ENCODE data around the gene TMEM255A.

TMEM255A gene

GRCh38 chrX:120316587-120317283 lies 5.5 kb upstream of the TMEM255A start:
- Mint-ChIP-seq H3K36me3 (ENCODE audit: low read depth) (no peaks in the 10 kb centered on the region), H3K27ac (no peak overlapping the region), H3K4me1 (ENCODE audit: low read depth) (no peaks in the 10 kb centered on the region), H3K27me3 (peaks cover 11% of the 10 kb centered on the region), H3K4me3 (no peak overlapping the region), H3K9me3 (no peaks in the 10 kb centered on the region)

GRCh38 chrX:120315776-120316175 lies 4.5 kb upstream of the TMEM255A start:
- Mint-ChIP-seq H3K4me3 (no peak overlapping the region), H3K9me3 (no peaks in the 10 kb centered on the region), H3K27me3 (peaks cover 11% of the 10 kb centered on the region), H3K36me3 (ENCODE audit: low read depth) (no peaks in the 10 kb centered on the region), H3K4me1 (ENCODE audit: low read depth) (no peaks in the 10 kb centered on the region), H3K27ac (no peak overlapping the region)

GRCh38 chrX:120311727-120312063 lies 434 bp upstream of the TMEM255A start:
- Mint-ChIP-seq H3K4me1 (ENCODE audit: low read depth) (peaks cover 18% of the 10 kb centered on the region), H3K4me3 (no peak overlapping the region), H3K27ac (no peak overlapping the region), H3K36me3 (ENCODE audit: low read depth) (no peaks in the 10 kb centered on the region), H3K9me3 (no peaks in the 10 kb centered on the region), H3K27me3 (peaks cover 29% of the 10 kb centered on the region)

GRCh38 chrX:120309873-120310705 lies 1.2 kb downstream of the TMEM255A start:
- peaks cover 23% of the 10 kb centered on the region for H3K4me1 Mint-ChIP-seq (ENCODE audit: low read depth)
- peaks cover 25% of the 10 kb centered on the region for H3K27me3 Mint-ChIP-seq

GRCh38 chrX:120308959-120309872 lies 2.0 kb downstream of the TMEM255A start:
- Mint-ChIP-seq H3K4me3 (peak overlapping the region; percentile 88), H3K4me1 (ENCODE audit: low read depth) (peaks cover 23% of the 10 kb centered on the region), H3K27ac (peak overlapping the region; percentile 32), H3K27me3 (peaks cover 25% of the 10 kb centered on the region), H3K9me3 (no peaks in the 10 kb centered on the region), H3K36me3 (ENCODE audit: low read depth) (no peaks in the 10 kb centered on the region)

More at GRCh38 chrX:120309873-120310705, 1.2 kb downstream of the TMEM255A start:
- no peak overlapping the region for H3K27ac Mint-ChIP-seq
- H3K4me3 Mint-ChIP-seq, result peak overlapping the region; percentile 88
- H3K36me3 Mint-ChIP-seq (ENCODE audit: low read depth), result no peaks in the 10 kb centered on the region
- no peaks in the 10 kb centered on the region for H3K9me3 Mint-ChIP-seq

GRCh38 chrX:120308558-120308957 lies 2.7 kb downstream of the TMEM255A start:
- no peak overlapping the region for H3K27ac Mint-ChIP-seq
- no peaks in the 10 kb centered on the region for H3K9me3 Mint-ChIP-seq
- peaks cover 22% of the 10 kb centered on the region for H3K27me3 Mint-ChIP-seq
- H3K4me1 Mint-ChIP-seq (ENCODE audit: low read depth), result peaks cover 23% of the 10 kb centered on the region
- no peaks in the 10 kb centered on the region for H3K36me3 Mint-ChIP-seq (ENCODE audit: low read depth)
- H3K4me3 Mint-ChIP-seq, result no peak overlapping the region

- Mint-ChIP-seq H3K27ac (no peak overlapping the region), H3K4me1 (ENCODE audit: low read depth) (peaks cover 36% of the 10 kb centered on the region), H3K9me3 (no peaks in the 10 kb centered on the region), H3K27me3 (peaks cover 17% of the 10 kb centered on the region), H3K4me3 (no peak overlapping the region), H3K36me3 (ENCODE audit: low read depth) (no peaks in the 10 kb centered on the region)
Measured at GRCh38 chrX:120306630-120307029, 4.6 kb downstream of the TMEM255A start.

GRCh38 chrX:120305531-120306141 lies 5.6 kb downstream of the TMEM255A start:
- no peaks in the 10 kb centered on the region for H3K9me3 Mint-ChIP-seq
- H3K4me3 Mint-ChIP-seq, result no peak overlapping the region
- no peak overlapping the region for H3K27ac Mint-ChIP-seq
- H3K27me3 Mint-ChIP-seq, result peaks cover 17% of the 10 kb centered on the region
- no peaks in the 10 kb centered on the region for H3K36me3 Mint-ChIP-seq (ENCODE audit: low read depth)
- H3K4me1 Mint-ChIP-seq (ENCODE audit: low read depth), result peaks cover 36% of the 10 kb centered on the region

DNA sequence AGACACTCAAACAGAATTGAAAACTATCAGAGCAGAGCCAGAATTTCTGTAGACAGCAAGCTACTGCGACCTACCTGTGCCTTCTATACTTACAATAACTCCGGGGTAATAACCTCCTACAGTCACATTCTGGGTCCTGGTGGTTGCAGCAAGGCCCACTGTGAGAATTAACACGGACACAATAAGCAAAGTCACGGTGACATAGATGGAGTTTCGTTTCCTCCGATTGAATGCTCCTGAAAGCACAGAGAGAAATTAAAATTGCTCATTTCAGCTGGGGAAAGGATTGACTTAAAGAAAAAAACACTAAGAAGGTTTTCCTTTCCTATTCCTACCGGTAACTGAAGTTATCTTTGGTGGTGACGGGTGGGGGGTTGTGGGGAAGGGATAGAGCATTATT lies 7.0 kb downstream of the TMEM255A start:
- Mint-ChIP-seq H3K27ac (no peak overlapping the region), H3K4me1 (ENCODE audit: low read depth) (peaks cover 25% of the 10 kb centered on the region), H3K4me3 (no peak overlapping the region), H3K36me3 (ENCODE audit: low read depth) (no peaks in the 10 kb centered on the region), H3K9me3 (no peaks in the 10 kb centered on the region), H3K27me3 (peaks cover 8% of the 10 kb centered on the region)

DNA sequence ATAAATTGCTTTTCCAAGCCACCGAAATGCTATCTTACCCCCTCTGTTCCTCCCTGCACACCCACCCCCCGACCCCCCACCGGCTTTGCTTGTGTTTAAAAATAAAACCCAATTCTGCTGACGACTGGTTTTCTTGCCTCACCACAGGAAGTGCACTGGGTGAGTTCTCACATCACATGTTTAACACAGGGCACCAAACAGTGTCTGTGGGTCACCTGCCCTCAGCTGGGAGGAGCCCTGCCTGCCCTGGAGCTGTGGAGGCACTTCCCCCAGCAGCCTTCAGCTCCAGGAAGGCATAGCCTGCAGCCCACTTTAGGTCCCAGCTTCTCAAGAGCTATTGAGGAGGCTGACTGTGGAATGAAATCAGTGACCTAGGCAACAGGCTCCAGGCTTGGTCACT lies 8.8 kb downstream of the TMEM255A start:
- Mint-ChIP-seq H3K27ac (no peak overlapping the region), H3K36me3 (ENCODE audit: low read depth) (no peaks in the 10 kb centered on the region), H3K4me1 (ENCODE audit: low read depth) (peaks cover 24% of the 10 kb centered on the region), H3K27me3 (no peaks in the 10 kb centered on the region), H3K9me3 (no peaks in the 10 kb centered on the region), H3K4me3 (peak overlapping the region; percentile 6)

GRCh38 chrX:120301960-120302359 lies 9.3 kb downstream of the TMEM255A start:
- Mint-ChIP-seq H3K36me3 (ENCODE audit: low read depth) (no peaks in the 10 kb centered on the region), H3K4me1 (ENCODE audit: low read depth) (peaks cover 20% of the 10 kb centered on the region), H3K27me3 (no peaks in the 10 kb centered on the region), H3K9me3 (no peaks in the 10 kb centered on the region), H3K27ac (no peak overlapping the region), H3K4me3 (no peak overlapping the region)

GRCh38 chrX:120301497-120301896 lies 9.8 kb downstream of the TMEM255A start:
- Mint-ChIP-seq H3K27ac (no peak overlapping the region), H3K4me1 (ENCODE audit: low read depth) (peaks cover 16% of the 10 kb centered on the region), H3K9me3 (no peaks in the 10 kb centered on the region), H3K27me3 (no peaks in the 10 kb centered on the region), H3K36me3 (ENCODE audit: low read depth) (no peaks in the 10 kb centered on the region), H3K4me3 (no peak overlapping the region)

DNA sequence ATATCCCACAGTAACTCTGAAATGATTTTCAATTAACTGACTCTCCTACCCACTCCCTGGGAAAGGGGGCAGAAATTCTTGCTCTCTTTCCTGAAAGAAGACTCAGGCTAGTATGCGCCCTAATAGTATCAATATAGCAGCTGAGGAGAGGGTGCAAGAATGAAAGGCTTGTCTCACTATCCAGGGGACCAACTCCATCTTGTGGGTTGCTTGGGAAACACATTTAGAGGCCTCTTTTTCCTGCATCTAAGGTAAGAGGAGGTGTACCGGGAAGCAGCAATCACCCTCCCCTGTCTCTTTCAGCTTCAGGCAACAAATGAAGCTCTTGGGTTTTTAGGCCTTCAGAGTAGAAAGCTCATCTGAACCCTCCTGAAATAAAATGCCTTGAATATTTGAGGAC lies 11.3 kb downstream of the TMEM255A start:
- no peak overlapping the region for H3K4me3 Mint-ChIP-seq
- peaks cover 15% of the 10 kb centered on the region for H3K4me1 Mint-ChIP-seq (ENCODE audit: low read depth)
- no peaks in the 10 kb centered on the region for H3K36me3 Mint-ChIP-seq (ENCODE audit: low read depth)
- H3K27ac Mint-ChIP-seq, result no peak overlapping the region
- no peaks in the 10 kb centered on the region for H3K9me3 Mint-ChIP-seq
- H3K27me3 Mint-ChIP-seq, result no peaks in the 10 kb centered on the region

DNA sequence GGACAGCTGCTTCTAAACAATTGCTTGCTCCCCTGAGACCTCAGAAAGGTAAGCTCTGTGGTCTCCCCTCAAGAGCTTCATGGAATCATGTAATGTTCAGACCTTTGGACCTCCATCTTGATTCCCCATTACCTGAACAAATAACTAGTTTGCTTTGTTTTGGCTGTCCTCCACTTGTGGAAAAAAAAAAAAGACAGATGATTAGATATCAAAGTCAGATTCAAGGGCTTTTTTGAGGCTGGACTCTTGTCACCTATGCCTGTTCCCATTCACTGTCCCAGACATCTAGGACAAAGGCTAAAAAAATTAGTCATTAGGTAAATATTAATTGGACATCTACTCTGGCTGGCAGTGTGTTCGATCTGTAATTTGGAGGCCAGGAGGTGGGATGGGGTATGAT lies 13.3 kb downstream of the TMEM255A start:
- Mint-ChIP-seq H3K4me3 (no peak overlapping the region), H3K36me3 (ENCODE audit: low read depth) (no peaks in the 10 kb centered on the region), H3K9me3 (no peaks in the 10 kb centered on the region), H3K4me1 (ENCODE audit: low read depth) (peaks cover 16% of the 10 kb centered on the region), H3K27me3 (no peaks in the 10 kb centered on the region), H3K27ac (no peak overlapping the region)

Data from stimulated activated naive CD8-positive, alpha-beta T cell treated with anti-CD3 and anti-CD28 coated beads, Interleukin-15, Interleukin-2, amounts not matched to agents 100 ng/mL and 50 ng/mL, for 24 hours (primary cell).